DMS 273 (cell line): Measurements from ENCODE around the gene SSPN.
A peak's percentile ranks its signal among the peaks of the same experiment; 100 is the strongest.

Source experiments
- DNase-seq: peaks from one replicate; lab custom pipeline; 2025; ENCODE audit not compliant: unreplicated experiment; lab: John Stamatoyannopoulos, UW

Gene SSPN

DNA sequence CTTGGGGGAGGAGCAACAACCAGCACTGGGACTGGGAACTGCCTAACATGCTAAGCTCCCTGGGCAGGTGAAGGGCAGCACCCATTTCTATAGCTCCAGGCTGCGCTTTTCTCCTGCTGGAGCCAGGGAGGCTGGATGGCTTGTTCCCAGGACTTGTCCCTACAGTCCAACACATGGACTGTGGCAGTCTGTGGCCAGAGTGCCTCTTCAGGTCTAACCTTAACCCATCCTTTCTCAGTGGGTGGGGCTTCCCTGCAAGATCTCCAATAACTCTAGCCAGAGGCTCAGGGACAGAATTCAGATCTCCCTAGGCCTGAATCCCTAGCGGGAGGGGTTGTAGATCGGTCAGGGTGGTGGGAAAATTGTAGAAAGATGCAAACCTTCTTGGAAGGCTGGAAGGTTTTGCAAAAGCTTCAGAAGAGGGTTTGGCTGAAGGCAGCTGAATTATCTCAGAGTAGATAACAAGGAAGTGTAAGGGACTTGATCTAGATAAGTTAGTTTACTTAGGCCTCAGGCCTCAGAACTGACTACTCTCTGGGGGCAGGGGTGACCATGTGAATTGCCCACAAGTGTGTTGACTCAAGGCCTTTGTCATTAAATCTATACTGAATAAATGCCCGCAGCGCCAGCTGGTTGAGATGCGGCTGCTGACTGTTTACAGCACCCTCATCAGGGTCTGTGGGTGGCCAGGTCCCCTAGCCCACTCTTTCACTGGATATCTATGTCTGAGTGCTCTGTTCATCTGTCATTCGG, 60.7 kb downstream of the SSPN start:
- no peak for DNase-seq

DNA sequence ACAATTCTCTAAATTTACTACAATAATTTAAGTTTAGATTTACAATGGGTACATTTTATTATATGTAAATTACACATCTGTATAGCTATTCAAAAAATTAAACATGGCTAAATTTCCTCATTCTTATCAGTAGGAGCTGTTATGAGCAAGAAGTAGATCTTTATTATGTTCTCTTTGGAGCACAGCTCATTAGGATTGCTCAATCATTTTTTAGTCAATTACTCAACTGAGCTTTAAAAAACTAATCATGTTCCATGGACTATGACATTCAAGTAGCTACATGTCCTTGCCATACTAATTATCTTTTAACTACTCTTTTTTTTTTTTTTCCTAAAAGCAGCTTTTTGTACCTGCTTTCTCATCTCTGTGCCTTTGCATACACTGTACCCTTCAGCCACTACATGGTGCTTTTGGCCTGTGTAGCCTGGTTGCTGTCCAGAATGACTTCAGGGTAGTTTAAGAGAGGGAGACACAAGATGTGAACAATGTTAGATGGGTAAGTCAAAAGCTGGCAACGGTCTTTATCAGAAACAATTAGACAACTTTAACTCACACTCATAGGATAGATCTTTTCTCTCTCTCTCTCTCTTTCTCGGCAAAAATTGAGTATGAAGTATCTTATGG, 69.0 kb downstream of the SSPN start:
- DNase-seq, result no peak

DNA sequence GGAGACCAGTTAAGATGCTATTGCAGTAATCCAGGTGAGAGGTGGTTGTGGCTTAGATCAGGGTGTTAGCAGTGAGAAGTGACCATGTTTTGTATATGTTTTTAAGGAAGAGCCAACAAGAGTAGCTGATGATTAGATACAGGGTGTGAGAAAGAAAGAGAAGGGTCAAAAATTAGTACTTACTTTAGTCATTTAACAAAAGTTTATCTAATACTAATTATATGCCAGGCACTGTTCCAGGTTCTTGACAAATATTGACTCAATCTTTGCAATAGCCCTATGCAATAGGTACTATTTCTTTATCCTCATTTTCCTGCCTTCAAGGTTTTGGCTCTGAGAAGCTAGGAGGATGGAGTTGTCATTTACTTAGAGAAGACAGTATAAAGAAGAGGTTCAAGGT, 70.2 kb downstream of the SSPN start:
- no peak for DNase-seq

DNA sequence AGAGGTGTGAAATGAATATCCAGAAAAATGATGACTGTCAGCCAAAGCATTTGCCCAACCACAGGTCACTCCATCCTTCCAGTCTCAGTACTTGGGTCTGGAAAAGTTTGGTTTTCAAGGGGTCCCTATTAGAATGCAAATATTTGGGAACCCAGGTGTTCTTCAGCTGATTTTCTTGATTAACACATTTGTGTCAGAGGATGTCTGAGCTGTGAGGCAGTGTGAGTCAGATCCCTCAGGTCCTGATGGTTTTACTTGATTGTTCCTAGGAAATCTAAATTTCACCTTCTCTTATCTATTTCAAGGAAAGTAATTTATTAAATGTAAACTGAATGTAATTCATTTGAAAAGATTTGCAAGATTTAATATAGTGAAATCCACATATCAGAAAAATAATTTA, 71.5 kb downstream of the SSPN start:
- DNase-seq, result no peak

DNA sequence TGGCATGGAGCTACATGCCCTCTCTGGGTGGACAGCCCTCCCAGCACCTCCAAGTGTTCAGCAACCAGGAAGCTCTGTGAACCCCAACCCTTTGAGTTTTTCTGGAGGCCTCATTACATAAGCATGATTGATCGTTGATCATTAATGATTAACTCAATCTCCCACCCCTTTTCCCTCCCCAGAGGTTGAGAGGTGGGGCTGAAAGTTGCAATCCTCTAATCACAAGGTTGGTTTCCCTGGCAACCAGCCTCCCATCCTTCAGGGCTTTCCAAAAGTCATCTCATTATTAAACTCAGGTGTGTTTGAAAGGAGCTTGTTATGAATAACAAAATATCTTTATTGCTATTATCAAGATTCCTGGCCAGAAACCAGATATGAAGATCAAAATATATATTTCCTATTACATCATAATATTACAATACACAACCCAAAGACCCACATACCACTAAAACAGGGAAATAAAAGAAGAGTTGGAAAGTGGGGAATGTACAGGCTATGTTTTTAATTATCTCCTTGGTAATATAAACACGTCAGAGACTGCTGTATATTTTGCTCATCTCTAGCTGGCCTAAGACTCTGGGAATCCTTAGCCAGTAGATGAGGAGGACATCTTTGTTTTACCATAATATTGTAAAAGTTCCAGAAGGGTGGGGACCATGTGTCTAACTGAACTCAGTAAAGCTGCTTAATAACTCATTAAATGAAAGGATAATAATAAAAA, 73.6 kb downstream of the SSPN start:
- no peak for DNase-seq

DNA sequence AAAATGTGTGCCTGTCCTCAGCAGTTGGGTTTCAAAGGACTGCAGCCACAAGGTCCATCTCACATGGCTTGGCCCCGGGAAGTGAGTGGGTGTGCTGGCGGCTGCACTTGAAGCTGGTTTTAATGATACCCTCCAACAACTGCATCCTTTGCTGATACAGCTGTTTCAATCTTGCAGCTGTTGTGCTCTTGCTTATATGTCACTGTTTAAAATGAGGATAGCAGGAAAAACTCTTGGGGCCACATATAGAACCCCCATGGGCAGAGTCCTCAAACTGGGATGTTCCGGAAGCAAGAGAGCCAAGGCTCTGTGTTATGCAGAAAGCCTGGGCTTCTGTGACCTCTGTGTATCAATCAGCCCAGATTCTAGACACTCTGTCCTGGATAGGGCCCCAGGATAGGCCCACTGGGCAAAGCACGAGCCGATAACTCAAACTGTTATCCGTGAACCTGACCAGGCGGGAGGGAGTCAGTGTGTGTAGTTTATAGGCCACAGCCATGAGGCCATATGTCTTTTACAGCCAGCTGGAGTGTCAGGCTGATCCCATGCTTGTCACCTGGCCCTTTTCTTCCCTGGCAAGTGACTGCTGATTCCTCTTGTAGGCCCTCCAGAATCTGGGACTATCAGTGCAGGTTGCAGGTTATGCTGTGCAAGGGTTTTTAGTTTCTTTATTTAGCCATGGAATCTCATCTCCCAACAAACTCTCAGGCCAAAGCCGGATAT, 74.3 kb downstream of the SSPN start:
- DNase-seq, result no peak

DNA sequence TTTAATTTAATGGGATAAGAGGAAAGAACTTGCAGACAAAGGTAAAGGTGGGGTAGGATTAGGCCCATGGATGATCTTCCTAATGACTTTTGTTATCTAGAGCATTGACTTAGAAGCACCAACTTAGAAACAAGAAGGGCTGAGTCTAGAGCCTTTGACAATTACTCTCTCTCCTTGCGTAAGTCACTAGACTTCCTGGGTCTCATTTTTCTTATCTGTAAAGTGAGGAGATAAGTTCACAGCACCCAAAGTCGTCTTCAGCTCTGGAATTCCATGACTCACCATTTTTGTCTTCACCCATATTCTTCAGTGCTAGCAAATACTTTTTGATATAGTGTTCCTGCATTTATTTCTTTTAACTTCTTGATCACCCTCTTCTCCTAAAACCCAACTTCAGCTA, 75.7 kb downstream of the SSPN start:
- no peak for DNase-seq

DNA sequence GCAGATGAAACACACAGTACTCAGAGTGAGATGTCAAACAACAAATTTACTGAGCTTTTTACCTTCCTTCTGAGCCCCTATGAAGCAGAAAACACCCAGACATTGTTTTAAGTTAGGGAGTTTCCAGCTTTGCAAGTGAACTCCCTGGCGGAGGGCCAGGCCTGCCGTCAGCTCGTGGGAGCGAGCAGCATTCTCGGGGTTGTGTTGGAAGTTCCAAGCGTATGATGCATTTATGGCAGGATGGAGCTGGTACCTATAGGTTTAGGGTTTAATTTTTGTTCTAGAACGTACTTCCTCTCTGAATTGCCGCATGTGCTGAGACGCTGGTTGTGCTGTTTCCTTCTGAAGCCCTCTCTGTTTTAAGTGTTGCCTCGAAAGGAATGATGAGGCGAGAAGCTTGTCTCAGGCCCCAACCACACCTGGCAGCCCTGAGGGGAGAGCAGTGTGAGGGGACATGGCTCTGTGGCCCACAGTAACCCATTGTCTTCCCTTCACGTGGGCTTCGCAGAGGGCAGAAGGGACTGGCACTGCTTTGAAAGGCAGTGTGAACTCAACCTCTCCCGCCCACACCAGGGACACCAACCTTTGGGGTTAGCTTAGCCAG, 76.6 kb downstream of the SSPN start:
- peak; percentile 4 for DNase-seq

DNA sequence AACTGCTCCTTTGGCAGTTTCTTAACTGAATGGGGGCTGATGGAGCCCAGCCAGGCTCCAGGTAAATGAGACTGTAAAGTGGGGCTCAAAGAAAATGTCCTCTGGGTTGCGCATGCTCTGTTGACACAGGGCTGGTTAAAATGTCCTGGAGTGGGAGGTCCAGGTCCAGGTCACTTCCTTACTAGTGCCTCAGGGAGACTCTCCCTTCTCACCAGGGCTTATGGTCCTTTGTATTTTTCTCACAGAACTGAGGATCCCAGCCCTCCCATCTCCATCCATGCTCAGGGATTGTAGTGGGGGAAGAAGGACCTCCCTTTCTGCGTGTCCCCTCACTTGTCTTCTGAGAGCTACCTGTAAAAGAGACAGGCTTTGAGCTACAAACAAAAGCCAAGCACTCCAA, 77.5 kb downstream of the SSPN start:
- DNase-seq, result no peak

DNA sequence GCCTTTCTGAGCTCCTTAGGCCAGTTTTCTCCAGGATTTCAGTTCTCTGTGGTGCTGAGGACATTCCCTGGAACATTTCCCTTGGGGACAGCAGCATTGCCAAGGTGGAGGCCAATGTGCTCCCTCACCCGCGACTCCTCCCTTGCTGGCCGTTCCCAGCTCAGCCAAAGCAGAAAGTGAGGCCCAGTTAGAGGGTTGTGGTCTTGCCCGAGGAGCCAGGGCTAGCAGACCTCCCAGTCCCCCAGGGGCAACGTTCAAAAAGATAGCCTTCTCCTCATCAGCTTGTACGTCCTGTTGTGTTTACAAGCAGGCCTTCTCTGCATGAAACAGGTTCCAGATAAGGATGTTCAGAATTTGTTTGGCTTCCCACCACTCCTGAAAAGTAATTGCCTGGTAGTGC, 78.4 kb downstream of the SSPN start:
- no peak for DNase-seq

DNA sequence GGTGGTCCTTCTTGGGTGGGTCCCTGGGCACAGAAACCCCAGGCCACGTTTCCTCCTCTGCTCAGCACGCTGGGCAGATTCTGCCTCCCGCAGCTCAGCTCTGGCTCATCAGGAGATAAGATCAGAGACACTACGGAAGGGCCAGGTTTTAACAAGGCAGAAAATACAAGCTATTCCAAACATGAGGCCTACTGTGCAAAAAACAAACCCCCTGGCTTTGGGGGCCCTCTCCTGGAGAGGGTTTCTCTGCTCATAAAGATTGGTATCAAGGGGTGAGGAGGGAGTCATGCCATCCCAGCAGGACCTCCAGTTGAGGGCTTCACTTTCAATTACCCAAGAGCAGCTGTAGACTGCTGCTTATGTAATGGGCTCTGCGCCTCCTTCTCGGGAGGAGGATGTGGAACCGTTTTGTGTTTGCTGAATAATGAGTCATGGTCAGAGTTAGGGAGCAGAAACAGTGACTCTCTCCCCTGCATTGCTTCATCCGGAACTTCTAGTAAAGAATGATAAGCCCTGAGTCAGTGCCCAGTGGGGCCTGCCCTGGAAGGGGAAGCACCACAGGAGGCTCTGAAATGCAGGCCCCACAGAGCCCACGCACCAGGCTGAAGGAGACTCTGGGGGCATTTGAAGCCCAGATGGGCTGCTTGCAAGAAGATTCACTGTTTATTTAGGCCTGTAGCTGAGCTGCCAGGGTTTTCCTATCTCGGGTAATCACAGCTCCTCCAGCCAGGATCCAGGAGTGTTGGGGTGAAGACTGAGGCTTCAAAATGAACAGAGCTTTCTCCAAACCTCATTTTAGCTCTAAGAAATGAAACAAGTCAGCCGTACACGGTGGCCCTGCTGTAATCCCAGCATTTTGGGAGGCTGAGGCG, 79.3 kb downstream of the SSPN start:
- peak; percentile 60 for DNase-seq

DNA sequence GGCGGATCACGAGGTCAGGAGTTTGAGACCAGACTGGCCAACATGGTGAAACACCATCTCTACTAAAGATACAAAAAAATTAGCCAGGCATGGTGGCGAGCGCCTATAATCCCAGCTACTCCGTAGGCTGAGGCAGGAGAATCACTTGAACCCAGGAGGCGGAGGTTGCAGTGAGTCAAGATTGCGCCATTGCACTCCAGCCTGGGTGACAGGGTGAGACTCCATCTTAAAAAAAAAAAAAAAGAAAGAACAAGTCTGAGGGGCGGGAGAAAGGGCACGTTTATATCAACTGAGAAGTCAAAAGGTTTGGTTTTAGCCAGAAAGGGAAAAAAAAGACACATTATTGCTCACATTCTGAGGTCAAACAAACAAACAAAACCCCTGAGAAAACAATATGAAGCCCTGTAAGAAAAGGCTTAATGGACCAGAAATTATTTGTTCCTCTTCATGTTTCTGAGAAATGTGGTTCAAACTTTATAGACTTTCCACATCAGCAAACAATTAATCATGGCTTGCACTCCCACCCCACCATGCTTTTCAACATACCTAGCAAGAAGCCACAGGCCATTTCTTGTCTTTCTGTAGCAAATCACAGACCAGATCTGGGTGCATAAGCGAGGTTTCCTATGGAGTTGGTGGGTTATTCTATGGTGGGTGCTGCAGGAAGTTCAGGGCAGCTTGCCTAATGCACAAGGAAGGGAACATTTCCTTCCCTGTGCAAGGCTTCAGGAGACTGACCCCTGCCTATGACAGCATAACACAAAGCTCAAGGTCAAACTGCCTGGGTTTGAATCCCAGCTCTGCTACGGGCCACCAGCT, 80.1 kb downstream of the SSPN start:
- no peak for DNase-seq

DNA sequence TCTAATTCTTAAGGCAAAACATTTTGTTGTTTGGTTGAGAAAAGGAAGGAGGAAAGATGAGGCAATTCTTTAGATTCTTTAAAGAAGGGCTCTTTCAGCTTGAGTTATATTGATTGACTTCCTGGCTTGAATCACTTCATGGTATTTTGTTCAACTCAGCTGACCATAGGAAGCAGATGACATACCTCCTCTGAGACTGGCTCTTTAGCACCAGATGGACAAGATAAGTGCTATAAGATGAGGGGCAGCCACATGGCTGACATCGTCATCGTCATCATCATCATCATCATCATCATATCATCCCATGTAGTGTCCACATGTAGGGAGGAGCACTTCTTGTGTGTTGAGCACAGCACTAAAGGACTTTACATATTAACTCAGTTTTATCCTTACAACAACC, 81.3 kb downstream of the SSPN start:
- DNase-seq, result no peak

DNA sequence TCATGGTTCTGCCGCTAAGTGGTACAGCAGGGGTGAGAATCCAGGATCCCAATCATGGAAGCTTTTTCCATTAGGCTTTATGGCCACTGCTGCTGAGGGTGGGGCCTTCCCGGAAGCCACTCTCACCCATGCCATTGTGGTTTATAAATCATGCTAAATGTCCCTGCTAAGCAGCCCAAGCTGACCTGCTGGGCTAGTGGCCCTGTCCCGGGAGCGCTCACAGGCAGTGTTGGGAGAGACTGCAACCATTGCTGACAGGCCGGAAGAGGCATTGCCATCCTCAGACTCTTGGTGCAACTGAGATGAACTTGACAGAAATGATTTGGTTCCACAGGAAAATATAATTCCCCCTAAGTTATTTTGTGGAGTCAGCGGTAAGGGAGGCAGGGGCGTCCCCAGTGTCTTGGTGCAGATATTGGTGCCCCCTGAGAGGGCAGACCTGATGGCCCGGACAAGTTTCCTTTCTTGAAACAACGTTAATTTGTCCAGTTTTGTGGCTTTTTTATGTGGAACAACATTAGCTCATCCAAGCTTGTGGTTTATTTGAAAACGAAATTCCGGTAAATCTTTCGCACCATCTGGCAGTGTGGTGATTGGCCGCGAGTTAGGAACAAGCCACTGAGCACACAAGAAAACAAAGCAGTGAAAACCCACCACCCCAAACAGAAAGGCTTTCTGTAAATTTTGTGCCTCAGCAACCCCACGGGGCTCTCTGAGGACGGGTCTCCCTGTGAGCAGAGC, 82.3 kb downstream of the SSPN start:
- no peak for DNase-seq

DNA sequence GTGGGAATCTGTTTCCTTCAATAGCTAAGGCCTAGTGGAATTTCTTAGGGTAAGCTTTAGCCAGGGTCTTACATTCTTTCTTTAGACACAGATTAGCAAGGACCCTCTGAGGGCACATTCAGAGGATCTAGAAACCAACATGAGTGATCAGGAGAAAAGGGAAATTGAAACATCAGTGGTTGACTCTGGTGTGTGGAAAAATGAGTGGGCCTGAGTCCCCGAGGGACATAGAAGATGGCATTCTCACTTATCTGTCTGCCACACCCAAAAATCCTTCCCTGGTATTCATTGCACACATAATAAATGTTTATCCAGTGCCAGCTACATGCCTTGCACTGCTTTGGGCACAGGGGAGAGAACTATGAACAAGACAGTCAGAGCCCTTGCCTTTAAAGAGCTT, 82.9 kb downstream of the SSPN start:
- DNase-seq, result no peak

DNA sequence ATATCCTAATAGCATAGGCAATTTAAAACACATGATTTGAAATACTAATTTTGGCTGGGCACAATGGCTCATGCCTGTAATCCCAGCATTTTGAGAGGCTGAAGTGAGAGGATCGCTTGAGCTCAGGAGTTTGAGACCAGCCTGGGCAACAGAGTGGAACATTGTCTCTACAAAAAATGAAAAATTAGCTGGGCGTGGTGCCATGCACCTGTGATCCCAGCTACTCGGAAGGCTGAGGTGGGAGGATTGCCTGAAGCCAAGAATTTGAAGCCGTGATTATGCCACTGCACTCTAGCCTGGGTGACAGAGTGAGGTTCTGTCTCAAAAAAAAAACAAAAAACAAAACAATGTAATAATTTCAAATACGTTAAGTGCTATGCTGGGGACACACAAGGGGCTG, 83.3 kb downstream of the SSPN start:
- no peak for DNase-seq

DNA sequence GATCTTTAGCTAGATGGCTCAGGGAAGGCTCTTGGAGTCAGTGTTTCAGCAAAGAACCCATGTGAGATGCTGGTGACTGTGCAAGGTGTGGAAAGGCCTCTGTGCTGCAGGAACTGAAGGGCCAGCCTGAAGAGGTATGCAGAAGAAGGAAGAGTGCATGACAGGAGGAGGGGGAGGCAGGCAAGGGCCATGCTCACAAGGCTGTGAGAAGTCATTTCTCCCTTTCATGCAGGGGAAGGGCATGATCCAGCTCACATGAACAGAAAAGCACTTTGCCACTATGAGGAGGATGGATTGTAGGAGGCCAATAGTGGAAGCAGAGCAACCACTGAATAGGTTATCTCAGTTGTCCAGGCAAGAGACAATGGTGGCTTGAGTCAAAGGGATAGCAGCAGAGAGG, 83.7 kb downstream of the SSPN start:
- no peak for DNase-seq

DNA sequence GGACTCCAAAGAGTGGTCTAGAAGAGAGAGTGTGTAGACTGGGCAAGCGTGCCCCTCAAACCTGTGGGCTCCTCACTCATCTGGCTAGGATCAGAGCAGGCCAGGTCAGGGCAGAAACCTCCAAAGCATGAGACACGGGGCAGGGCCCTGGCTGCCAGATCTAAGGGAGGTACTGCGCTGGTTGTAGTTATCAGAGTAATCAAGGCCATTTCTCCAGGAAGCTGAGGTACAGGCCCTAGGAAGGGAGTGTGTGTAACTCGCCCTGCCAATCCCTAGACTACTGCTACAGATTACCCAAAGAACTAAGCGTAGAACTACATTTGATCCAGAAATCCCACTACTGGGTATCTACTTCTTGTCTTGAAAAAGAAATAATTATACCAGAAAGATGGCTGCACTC, 84.5 kb downstream of the SSPN start:
- DNase-seq, result no peak

DNA sequence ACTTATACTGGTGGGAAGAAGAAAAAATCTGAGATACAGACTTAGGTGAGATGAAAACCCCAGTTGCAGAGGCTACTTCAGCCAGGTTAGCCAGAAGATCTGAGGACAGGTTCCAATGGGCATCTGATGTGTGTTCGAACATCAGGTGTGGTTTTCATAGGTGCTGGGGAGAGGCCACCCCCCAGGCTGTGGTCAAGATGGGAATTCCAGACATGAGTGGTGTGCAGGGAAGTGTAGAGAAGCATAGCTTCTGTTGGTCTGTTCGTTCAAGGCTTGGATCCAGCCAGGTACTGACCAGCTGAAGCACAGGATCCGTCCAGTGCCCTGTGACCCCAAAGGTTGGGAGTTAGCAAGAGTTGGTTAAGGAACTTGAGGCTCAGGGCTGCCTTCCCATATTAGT, 85.5 kb downstream of the SSPN start:
- no peak for DNase-seq
